Tibial nerve (tissue), 4 donors: ENCODE results near the gene TBX6. TPM values are rescaled to one million over a fixed set of nuclear protein-coding genes. Genes with fewer than 3 reads are reported as not detected.
"Not testable (repeated sequence)": the region's sequence is repeated elsewhere in the genome, so short reads cannot be mapped to it uniquely, and the experiment has no call there.

ENCODE experiments used
- DNase-seq, 2 donors: peaks; one replicate each; pipeline ENCODE4 v3.0.0-alpha.2; 2019; ENCODE audit warnings: low spot score in 2 of 2
- H3K27ac ChIP-seq, 4 donors: fragments of 200-600 bp; sonication (generic) in 3 of 4; one replicate each; pipeline ENCODE4 v1.5.1; 2017 to 2019; ENCODE audit warnings: mild to moderate bottlenecking in 1 of 4
- H3K27me3 ChIP-seq, 2 donors: fragments of 200-600 bp; sonication (generic) in 1 of 2; one replicate each; pipeline versions ENCODE4 v1.5.1 to v1.6.0; 2017 to 2019
- H3K36me3 ChIP-seq, 3 donors: fragments of 200-600 bp; sonication (generic); one replicate each; pipeline ENCODE4 v1.5.1; 2018 to 2019
- H3K4me1 ChIP-seq, 4 donors: fragments of 200-600 bp; sonication (generic) in 3 of 4; one replicate each; pipeline ENCODE4 v1.5.1; 2017 to 2019
- H3K4me3 ChIP-seq, 4 donors: fragments of 200-600 bp; sonication (generic) in 3 of 4; one replicate each; pipeline ENCODE4 v1.5.1; 2017 to 2019; ENCODE audit warnings: mild to moderate bottlenecking in 1 of 4, moderate library complexity in 1 of 4
- H3K9me3 ChIP-seq, 4 donors: fragments of 200-600 bp; sonication (generic) in 3 of 4; one replicate each; pipeline ENCODE4 v1.5.1; 2017 to 2019
- EP300 ChIP-seq, 2 donors: sonication (generic); formaldehyde crosslinking; IDR thresholded peaks; one replicate each; pipeline ENCODE4 v1.6.1; 2017; ENCODE audit warnings: antibody characterized with exemption in 2 of 2, mild to moderate bottlenecking in 1 of 2
- POLR2A ChIP-seq, 2 donors: fragments of 450-650 bp; IDR thresholded peaks; one replicate each; pipeline ENCODE4 v1.6.1; 2017; ENCODE audit warnings: antibody characterized with exemption in 2 of 2, mild to moderate bottlenecking in 2 of 2, moderate library complexity in 2 of 2
- WGBS, 2 donors: methylation state at CpG; one replicate each; pipeline ENCODE4 v1.1.5; 2018; 5-methylcytosine and 5-hydroxymethylcytosine counted together
- total RNA-seq, 4 donors: library from RNA; depleted of rRNA; stranded (reverse); fragments of >200 nt; gene quantifications; one replicate each; pipeline ENCODE4 v1.1.0, GENCODE V29; 2016
- TF ChIP-seq, protein P1 (sequence below), 5 experiments: fragments of 200-600 bp in 3 of 5; fragments of 450-650 bp in 2 of 5; sonication (generic) in 3 of 5; IDR thresholded peaks; one replicate each; pipeline ENCODE4 v1.5.1; 2016 to 2019; ENCODE audit warnings: antibody characterized with exemption in 5 of 5, mild to moderate bottlenecking in 3 of 5, moderate library complexity in 2 of 5

The TBX6 gene
- total RNA-seq, 4 donors from 2014 or later = 0.66 to 1.5 (median 0.84) TPM; not detected in 1

DNA sequence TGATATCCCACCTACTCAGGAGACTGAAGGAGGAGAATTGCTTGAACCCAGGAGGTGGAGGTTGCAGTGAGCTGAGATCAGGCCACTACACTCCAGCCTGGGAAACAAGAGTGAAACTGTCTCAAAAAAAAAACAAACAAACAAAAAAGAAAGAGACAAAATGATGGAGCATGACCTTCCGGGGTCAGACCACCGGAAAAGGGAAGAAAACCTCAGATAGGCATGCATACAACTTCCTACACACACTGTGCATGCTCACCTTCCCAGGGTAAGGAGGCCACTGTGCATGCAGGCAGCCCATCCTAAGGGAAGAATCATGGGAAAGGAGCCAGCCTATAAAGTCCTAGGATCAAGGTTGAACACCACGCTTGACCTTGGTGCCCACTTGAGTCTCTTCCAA is 40.9 kb upstream of the TBX6 start:
- no peaks in the 10 kb centered on the region for H3K27me3 ChIP-seq
- no peak overlapping the region for H3K27ac ChIP-seq
- TF ChIP-seq, protein P1, sequence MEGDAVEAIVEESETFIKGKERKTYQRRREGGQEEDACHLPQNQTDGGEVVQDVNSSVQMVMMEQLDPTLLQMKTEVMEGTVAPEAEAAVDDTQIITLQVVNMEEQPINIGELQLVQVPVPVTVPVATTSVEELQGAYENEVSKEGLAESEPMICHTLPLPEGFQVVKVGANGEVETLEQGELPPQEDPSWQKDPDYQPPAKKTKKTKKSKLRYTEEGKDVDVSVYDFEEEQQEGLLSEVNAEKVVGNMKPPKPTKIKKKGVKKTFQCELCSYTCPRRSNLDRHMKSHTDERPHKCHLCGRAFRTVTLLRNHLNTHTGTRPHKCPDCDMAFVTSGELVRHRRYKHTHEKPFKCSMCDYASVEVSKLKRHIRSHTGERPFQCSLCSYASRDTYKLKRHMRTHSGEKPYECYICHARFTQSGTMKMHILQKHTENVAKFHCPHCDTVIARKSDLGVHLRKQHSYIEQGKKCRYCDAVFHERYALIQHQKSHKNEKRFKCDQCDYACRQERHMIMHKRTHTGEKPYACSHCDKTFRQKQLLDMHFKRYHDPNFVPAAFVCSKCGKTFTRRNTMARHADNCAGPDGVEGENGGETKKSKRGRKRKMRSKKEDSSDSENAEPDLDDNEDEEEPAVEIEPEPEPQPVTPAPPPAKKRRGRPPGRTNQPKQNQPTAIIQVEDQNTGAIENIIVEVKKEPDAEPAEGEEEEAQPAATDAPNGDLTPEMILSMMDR (IDR thresholded peaks at IDR 0.05) = no peak
- no peak for TF ChIP-seq EP300 (IDR thresholded peaks at IDR 0.05)
- TF ChIP-seq POLR2A (IDR thresholded peaks at IDR 0.05) = no peak
- H3K36me3 ChIP-seq = no peaks in the 10 kb centered on the region
- no peak for DNase-seq
- H3K9me3 ChIP-seq = no peaks in the 10 kb centered on the region
- WGBS, 2 donors = 61 to 62% methylated on average over 3 of the region's 3 CpGs
- H3K4me3 ChIP-seq = no peak overlapping the region
- H3K4me1 ChIP-seq = peaks cover 0 to under 1% (median 0%) of the 10 kb centered on the region in 4 donors

DNA sequence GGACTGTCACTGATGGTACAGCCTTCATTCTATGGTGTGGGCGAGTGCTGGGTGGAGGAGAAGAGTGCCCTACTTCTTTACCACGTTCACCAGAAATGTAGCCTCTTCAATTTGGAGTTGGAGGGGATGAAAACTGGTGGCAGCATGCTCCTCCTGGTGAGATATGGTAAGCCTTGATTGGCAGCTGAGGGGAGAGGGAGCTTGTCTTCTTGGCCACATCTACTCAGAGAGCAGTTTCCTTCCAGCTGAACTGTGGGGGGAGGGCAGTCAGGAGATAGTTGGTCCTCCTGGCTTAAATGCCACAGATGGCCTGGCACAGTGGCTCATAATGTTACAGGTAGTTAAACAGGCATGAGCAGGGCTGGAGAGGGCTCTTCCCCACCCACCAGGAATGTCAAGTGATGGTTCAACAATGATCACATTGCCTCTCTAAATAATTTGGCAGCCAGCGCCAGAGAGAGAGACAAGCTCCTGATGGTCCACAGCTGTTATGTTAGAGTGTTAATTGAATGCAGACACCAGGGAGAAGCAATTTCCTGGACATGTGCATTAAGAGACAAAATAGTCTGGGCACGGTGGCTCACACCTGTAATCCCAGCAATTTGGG is 40.2 kb upstream of the TBX6 start:
- H3K27me3 ChIP-seq = no peaks in the 10 kb centered on the region
- H3K36me3 ChIP-seq = no peaks in the 10 kb centered on the region
- TF ChIP-seq, protein P1 (IDR thresholded peaks at IDR 0.05) = no peak
- TF ChIP-seq POLR2A (IDR thresholded peaks at IDR 0.05) = no peak
- TF ChIP-seq EP300 (IDR thresholded peaks at IDR 0.05) = no peak
- DNase-seq = no peak
- H3K4me1 ChIP-seq = no peaks in the 10 kb centered on the region
- 62 to 64% methylated on average over 4 of the region's 4 CpGs for WGBS, 2 donors
- no peaks in the 10 kb centered on the region for H3K9me3 ChIP-seq
- no peak overlapping the region for H3K27ac ChIP-seq
- no peak overlapping the region for H3K4me3 ChIP-seq

DNA sequence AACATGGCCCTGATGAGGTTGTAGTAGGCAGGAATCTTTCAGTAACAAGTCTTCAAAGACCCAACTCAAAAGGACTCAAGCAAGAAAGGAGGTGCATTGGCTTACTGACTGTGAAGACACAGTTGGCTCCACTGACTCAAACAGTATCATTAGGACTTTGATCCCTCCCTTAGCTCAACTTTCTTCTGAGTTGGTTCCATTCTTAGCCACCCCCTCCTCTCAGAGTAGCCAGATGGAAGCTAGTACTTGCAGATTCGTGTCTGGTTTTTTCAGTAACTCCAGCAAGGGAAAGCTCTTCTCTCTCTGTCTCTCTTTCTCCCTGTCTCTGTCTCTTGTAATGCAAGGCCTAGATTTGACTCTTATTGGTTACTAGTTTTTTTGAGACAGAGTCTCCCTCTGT is 36.3 kb upstream of the TBX6 start:
- WGBS, 2 donors = 67 to 79% methylated on average over 1 of the region's 1 CpG
- Histone ChIP-seq H3K4me1 (peaks cover 0 to 15% (median 9%) of the 10 kb centered on the region in 4 donors), H3K9me3 (no peaks in the 10 kb centered on the region), H3K36me3 (no peaks in the 10 kb centered on the region), H3K4me3 (no peak overlapping the region), H3K27ac (no peak overlapping the region), H3K27me3 (no peaks in the 10 kb centered on the region)
- DNase-seq = no peak
- TF ChIP-seq POLR2A (IDR thresholded peaks at IDR 0.05) (no peak), EP300 (IDR thresholded peaks at IDR 0.05) (no peak)
- TF ChIP-seq, protein P1 (IDR thresholded peaks at IDR 0.05) = no peak

DNA sequence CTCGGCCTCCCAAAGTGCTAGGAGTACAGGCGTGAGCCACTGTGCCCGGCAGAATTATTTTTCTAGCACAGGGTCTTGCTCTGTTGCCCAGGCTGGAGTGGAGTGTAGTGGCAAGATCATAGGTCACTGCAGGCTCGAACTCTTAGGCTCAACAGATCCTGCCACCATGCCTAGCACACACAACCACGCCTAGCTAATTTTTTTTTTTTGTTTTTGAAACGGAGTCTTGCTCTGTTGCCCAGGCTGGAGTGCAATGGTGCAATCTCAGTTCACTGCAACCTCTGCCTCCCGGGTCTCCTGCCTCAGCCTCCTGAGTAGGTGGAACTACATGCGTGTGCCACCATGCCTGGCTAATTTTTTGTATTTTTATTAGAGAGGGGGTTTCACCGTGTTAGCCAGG is 34.0 kb upstream of the TBX6 start:
- not testable (repeated sequence) for H3K4me3 ChIP-seq, H3K27me3 ChIP-seq, H3K9me3 ChIP-seq, H3K27ac ChIP-seq, H3K36me3 ChIP-seq, DNase-seq
- WGBS, 2 donors = 89 to 95% methylated on average over 9 of the region's 9 CpGs
- H3K4me1 ChIP-seq = peaks cover 0 to 26% (median 21%) of the 10 kb centered on the region in 4 donors

DNA sequence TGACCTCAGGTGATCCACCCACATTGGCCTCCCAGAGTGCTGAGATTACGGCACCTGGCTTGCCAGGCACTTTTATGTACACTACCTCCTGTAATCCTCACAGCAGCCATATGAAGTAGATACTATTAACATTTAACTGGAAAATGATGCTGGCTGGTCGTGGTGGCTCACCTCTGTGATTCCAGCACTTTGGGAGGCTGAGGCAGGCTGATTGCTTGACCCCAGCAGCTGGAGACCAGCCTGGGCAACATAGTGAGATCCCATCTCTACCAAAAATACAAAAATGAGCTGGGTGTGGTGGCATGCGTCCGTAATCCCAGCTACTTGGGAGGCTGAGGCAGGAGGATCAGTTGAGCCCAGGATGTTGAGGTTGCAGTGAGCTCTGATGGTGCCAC is 33.3 kb upstream of the TBX6 start:
- WGBS, 2 donors = 91 to 94% methylated on average over 4 of the region's 4 CpGs
- peak overlapping the region in 2 of 4 donors; percentile 91 to 92 for H3K27ac ChIP-seq

More for the DNA sequence above, 33.3 kb upstream of the TBX6 start:
- H3K4me1 ChIP-seq = peaks cover 0 to 26% (median 21%) of the 10 kb centered on the region in 4 donors
- TF ChIP-seq, protein P1 (IDR thresholded peaks at IDR 0.05) = no peak
- TF ChIP-seq EP300 (IDR thresholded peaks at IDR 0.05) = no peak
- TF ChIP-seq POLR2A (IDR thresholded peaks at IDR 0.05) = no peak
- H3K27me3 ChIP-seq = no peaks in the 10 kb centered on the region
- H3K9me3 ChIP-seq = no peaks in the 10 kb centered on the region
- peaks cover 0 to 5% (median 0%) of the 10 kb centered on the region in 3 donors for H3K36me3 ChIP-seq
- no peak overlapping the region for H3K4me3 ChIP-seq
- no peak for DNase-seq
